PC-9 (cell line): ENCODE measurements around the gene NEK7.

ENCODE experiments used
- EZH2 ChIP-seq: fragments of 200-600 bp; sonication (generic); IDR thresholded peaks from 2 replicates; pipeline ENCODE4 v1.8.0; 2017; ENCODE audit warnings: antibody characterized with exemption, low read depth
- TF ChIP-seq, protein P1 (sequence below): fragments of 200-600 bp; sonication (generic); conservative IDR thresholded peaks from 2 replicates; pipeline ENCODE4 v1.6.1; 2017; ENCODE audit warnings: mixed run types, antibody characterized with exemption, mild to moderate bottlenecking, moderate library complexity

DNA sequence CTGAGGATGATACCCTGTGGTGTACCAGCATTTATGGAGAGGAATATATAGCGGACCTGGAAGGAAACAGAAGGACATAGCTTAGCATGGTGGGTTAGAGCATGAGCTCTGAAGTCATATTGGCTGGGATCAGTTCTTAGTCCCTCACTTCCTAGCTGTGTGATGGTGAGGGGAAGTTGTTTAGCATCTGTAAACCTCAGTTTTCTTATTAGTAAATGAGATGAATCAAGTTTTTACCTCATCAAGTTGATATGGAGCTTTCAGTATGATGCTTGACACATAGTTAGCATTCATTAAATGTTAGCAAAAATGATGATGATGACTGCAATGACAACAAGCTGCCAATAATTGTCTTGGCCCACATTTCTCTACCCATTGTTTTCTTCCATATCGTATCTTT, 84.8 kb downstream of the NEK7 start:
- TF ChIP-seq, protein P1, sequence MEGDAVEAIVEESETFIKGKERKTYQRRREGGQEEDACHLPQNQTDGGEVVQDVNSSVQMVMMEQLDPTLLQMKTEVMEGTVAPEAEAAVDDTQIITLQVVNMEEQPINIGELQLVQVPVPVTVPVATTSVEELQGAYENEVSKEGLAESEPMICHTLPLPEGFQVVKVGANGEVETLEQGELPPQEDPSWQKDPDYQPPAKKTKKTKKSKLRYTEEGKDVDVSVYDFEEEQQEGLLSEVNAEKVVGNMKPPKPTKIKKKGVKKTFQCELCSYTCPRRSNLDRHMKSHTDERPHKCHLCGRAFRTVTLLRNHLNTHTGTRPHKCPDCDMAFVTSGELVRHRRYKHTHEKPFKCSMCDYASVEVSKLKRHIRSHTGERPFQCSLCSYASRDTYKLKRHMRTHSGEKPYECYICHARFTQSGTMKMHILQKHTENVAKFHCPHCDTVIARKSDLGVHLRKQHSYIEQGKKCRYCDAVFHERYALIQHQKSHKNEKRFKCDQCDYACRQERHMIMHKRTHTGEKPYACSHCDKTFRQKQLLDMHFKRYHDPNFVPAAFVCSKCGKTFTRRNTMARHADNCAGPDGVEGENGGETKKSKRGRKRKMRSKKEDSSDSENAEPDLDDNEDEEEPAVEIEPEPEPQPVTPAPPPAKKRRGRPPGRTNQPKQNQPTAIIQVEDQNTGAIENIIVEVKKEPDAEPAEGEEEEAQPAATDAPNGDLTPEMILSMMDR: no peak
- TF ChIP-seq EZH2: no peak
